H9 (cell line): ENCODE data around the gene PPP3CB. TPM values are rescaled to one million over a fixed set of nuclear protein-coding genes. Genes with fewer than 3 reads are reported as not detected.

Source experiments
- DNase-seq: peaks from one replicate; pipeline ENCODE4 v3.0.0-alpha.2; 2017
- H2AFZ ChIP-seq: one replicate; pipeline ENCODE4 v1.6.1; 2013; ENCODE audit warnings: mild to moderate bottlenecking, low read length, control low read depth, moderate library complexity
- H2AK5ac ChIP-seq: 2 replicates; pipeline ENCODE4 v1.6.1; 2013; ENCODE audit warnings: low read length, control low read depth, mixed read lengths; ENCODE audit not compliant: insufficient read length
- H2BK120ac ChIP-seq: one replicate; pipeline ENCODE4 v1.6.1; 2013; ENCODE audit warnings: low read depth, mild to moderate bottlenecking, low read length, control low read depth, inconsistent platforms; ENCODE audit not compliant: poor library complexity, severe bottlenecking
- H2BK12ac ChIP-seq: 2 replicates; pipeline ENCODE4 v1.6.1; 2013; ENCODE audit warnings: low read length, control low read depth, mixed read lengths, low read depth; ENCODE audit not compliant: insufficient read length
- H2BK15ac ChIP-seq: 2 replicates; pipeline ENCODE4 v1.6.1; 2013; ENCODE audit warnings: low read depth, low read length, control low read depth
- H2BK20ac ChIP-seq: one replicate; pipeline ENCODE4 v1.6.1; 2013; ENCODE audit warnings: low read depth, mild to moderate bottlenecking, low read length, control low read depth, inconsistent platforms; ENCODE audit not compliant: poor library complexity, severe bottlenecking
- H2BK5ac ChIP-seq: 2 replicates; pipeline ENCODE4 v1.6.1; 2013; ENCODE audit warnings: low read length, control low read depth, mixed read lengths; ENCODE audit not compliant: insufficient read length
- H3K14ac ChIP-seq: 2 replicates; pipeline ENCODE4 v1.6.1; 2013; ENCODE audit warnings: low read length, control low read depth; ENCODE audit not compliant: insufficient read depth
- H3K18ac ChIP-seq: 2 replicates; pipeline ENCODE4 v1.6.1; 2013; ENCODE audit warnings: low read depth, mild to moderate bottlenecking, mixed read lengths, low read length, control low read depth; ENCODE audit not compliant: insufficient read length
- H3K23ac ChIP-seq: 2 replicates; pipeline ENCODE4 v1.6.1; 2013; ENCODE audit warnings: low read length, control low read depth, mixed read lengths, low read depth; ENCODE audit not compliant: insufficient read length
- H3K23me2 ChIP-seq: 2 replicates; pipeline ENCODE4 v1.6.1; 2013; ENCODE audit warnings: low read depth, mild to moderate bottlenecking, mixed read lengths, low read length, control low read depth; ENCODE audit not compliant: insufficient read length, poor library complexity, severe bottlenecking
- H3K27ac ChIP-seq: 2 replicates; pipeline ENCODE4 v1.5.1; 2013; ENCODE audit warnings: low read length, control low read depth, mixed read lengths, low read depth; ENCODE audit not compliant: insufficient read length
- H3K27me3 ChIP-seq: 2 replicates; pipeline ENCODE4 v1.6.1; 2013; ENCODE audit warnings: low read length, control low read depth, inconsistent platforms; ENCODE audit not compliant: insufficient read depth
- H3K4ac ChIP-seq: 2 replicates; pipeline ENCODE4 v1.6.1; 2013; ENCODE audit warnings: low read depth, mild to moderate bottlenecking, control low read depth, inconsistent platforms, low read length, moderate library complexity
- H3K4me1 ChIP-seq: 2 replicates; pipeline ENCODE4 v1.6.1; 2013; ENCODE audit warnings: low read length, control low read depth, inconsistent platforms; ENCODE audit not compliant: insufficient read depth
- H3K4me2 ChIP-seq: 2 replicates; pipeline ENCODE4 v1.6.1; 2013; ENCODE audit warnings: low read length, control low read depth, mixed read lengths; ENCODE audit not compliant: insufficient read length, insufficient read depth
- H3K56ac ChIP-seq: 2 replicates; pipeline ENCODE4 v1.6.1; 2013; ENCODE audit warnings: low read depth, mild to moderate bottlenecking, mixed read lengths, low read length, control low read depth; ENCODE audit not compliant: insufficient read length
- H3K79me1 ChIP-seq: 2 replicates; pipeline ENCODE4 v1.6.1; 2013; ENCODE audit warnings: low read depth, mild to moderate bottlenecking, moderate library complexity, low read length, control low read depth, inconsistent platforms; ENCODE audit not compliant: insufficient read depth, poor library complexity, severe bottlenecking
- H3K79me2 ChIP-seq: 2 replicates; pipeline ENCODE4 v1.6.1; 2013; ENCODE audit warnings: low read length, control low read depth, inconsistent platforms; ENCODE audit not compliant: insufficient read depth
- H3K9ac ChIP-seq: 2 replicates; pipeline ENCODE4 v1.6.1; 2013; ENCODE audit warnings: low read length, control low read depth, mixed read lengths; ENCODE audit not compliant: insufficient read length; ENCODE audit errors: extremely low read depth
- H3K9me3 ChIP-seq: one replicate; pipeline ENCODE4 v1.6.1; 2013; ENCODE audit warnings: low read depth, low read length, inconsistent platforms; ENCODE audit not compliant: control insufficient read depth
- H3T11ph ChIP-seq: one replicate; pipeline ENCODE4 v1.6.1; 2013; ENCODE audit warnings: mild to moderate bottlenecking, low read length, control low read depth, inconsistent platforms
- H4K20me1 ChIP-seq: one replicate; pipeline ENCODE4 v1.6.1; 2013; ENCODE audit not compliant: control insufficient read depth, insufficient read length, insufficient read depth
- H4K5ac ChIP-seq: 2 replicates; pipeline ENCODE4 v1.6.1; 2013; ENCODE audit warnings: low read depth, mild to moderate bottlenecking, mixed read lengths, low read length, control low read depth; ENCODE audit not compliant: insufficient read length
- H4K8ac ChIP-seq: replicated peaks from 2 replicates; pipeline ENCODE4 v1.6.1; 2013; ENCODE audit warnings: low read length, control low read depth, mixed read lengths, low read depth; ENCODE audit not compliant: insufficient read length
- H4K91ac ChIP-seq: 2 replicates; pipeline ENCODE4 v1.6.1; 2013; ENCODE audit warnings: low read depth, mild to moderate bottlenecking, moderate library complexity, mixed read lengths, low read length, control low read depth; ENCODE audit not compliant: insufficient read length
- H3K27ac Mint-ChIP-seq, 3 experiments: 2 replicates in 2 of 3; 3 replicates in 1 of 3; pipeline ENCODE4 v1.8.0; 2020 to 2021; ENCODE audit warnings: mixed read lengths in 3 of 3, mild to moderate bottlenecking in 1 of 3, moderate library complexity in 1 of 3
- H3K27me3 Mint-ChIP-seq: 2 replicates; pipeline ENCODE4 v1.8.0; 2021; ENCODE audit warnings: low read depth, mild to moderate bottlenecking, moderate library complexity, mixed read lengths
- H3K36me3 Mint-ChIP-seq, 3 experiments: 2 replicates in 2 of 3; 3 replicates in 1 of 3; pipeline ENCODE4 v1.8.0; 2020 to 2021; ENCODE audit warnings: low read depth in 3 of 3, mixed read lengths in 3 of 3; ENCODE audit not compliant: insufficient read depth in 1 of 3
- H3K4me1 Mint-ChIP-seq, 2 experiments: 2 replicates each; pipeline ENCODE4 v1.8.0; 2020; ENCODE audit warnings: mixed read lengths in 2 of 2
- H3K4me3 Mint-ChIP-seq, 2 experiments: 2 replicates in 1 of 2; 3 replicates in 1 of 2; pipeline ENCODE4 v1.8.0; 2020 to 2021; ENCODE audit warnings: mild to moderate bottlenecking in 2 of 2, mixed read lengths in 2 of 2, moderate library complexity in 1 of 2
- H3K9me3 Mint-ChIP-seq, 2 experiments: 2 replicates in 1 of 2; 3 replicates in 1 of 2; pipeline ENCODE4 v1.8.0; 2020; ENCODE audit warnings: mild to moderate bottlenecking in 2 of 2, mixed read lengths in 2 of 2, moderate library complexity in 1 of 2
- CTCF ChIP-seq: fragments of 200-600 bp; sonication (generic); conservative IDR thresholded peaks from 3 replicates; pipeline ENCODE4 v1.8.0; 2021; ENCODE audit warnings: antibody characterized with exemption, mild to moderate bottlenecking
- WGBS: extraction: QIAGEN DNeasy Blood & Tissue Kit; methylation state at CpG from one replicate; pipeline ENCODE4 v1.1.7; 2013; ENCODE audit warnings: missing lambda C conversion rate, low lambda C conversion rate, mixed read lengths; ENCODE audit not compliant: insufficient read length; ENCODE audit errors: extremely low coverage; 5-methylcytosine and 5-hydroxymethylcytosine counted together
- total RNA-seq: library from RNA; stranded (reverse); gene quantifications from 2 replicates; pipeline ENCODE4 v1.2.1, GENCODE V29; 2021

PPP3CB gene
- total RNA-seq, 1 experiment from 2014 or later, result 37.3 TPM

- no peak overlapping the region for H3K56ac ChIP-seq
- no peak overlapping the region for H4K91ac ChIP-seq
- no peaks in the 10 kb centered on the region for H3K4me1 ChIP-seq
- H3K27me3 Mint-ChIP-seq, result no peaks in the 10 kb centered on the region
- WGBS, result no CpG with 5 or more reads among the region's 1 CpG
- H3K9ac ChIP-seq, result no peak overlapping the region
- no peak for DNase-seq
- H2AFZ ChIP-seq, result no peak overlapping the region
- no peak overlapping the region for H4K8ac ChIP-seq
- H3K27ac ChIP-seq, result no peak overlapping the region
- no peak overlapping the region for H3K23ac ChIP-seq
- no peak overlapping the region for H3K27ac Mint-ChIP-seq
- no peaks in the 10 kb centered on the region for H3K27me3 ChIP-seq
- no peak overlapping the region for H2AK5ac ChIP-seq
- no peak overlapping the region for H3K4me2 ChIP-seq
- no peak overlapping the region for H4K5ac ChIP-seq
- no peaks in the 10 kb centered on the region for H3K23me2 ChIP-seq
- H2BK120ac ChIP-seq, result no peak overlapping the region
- H3K79me2 ChIP-seq, result no peaks in the 10 kb centered on the region
- H2BK5ac ChIP-seq, result no peak overlapping the region
- TF ChIP-seq CTCF, result no peak
- no peak overlapping the region for H3T11ph ChIP-seq
- no peaks in the 10 kb centered on the region for H3K79me1 ChIP-seq
- no peak overlapping the region for H3K4ac ChIP-seq
- H3K14ac ChIP-seq, result no peak overlapping the region
- H3K9me3 Mint-ChIP-seq, result no peaks in the 10 kb centered on the region
- H3K18ac ChIP-seq, result no peak overlapping the region
- H3K9me3 ChIP-seq, result no peaks in the 10 kb centered on the region
- no peaks in the 10 kb centered on the region for H3K4me1 Mint-ChIP-seq
- no peak overlapping the region for H2BK12ac ChIP-seq
- H2BK20ac ChIP-seq, result no peak overlapping the region
- H2BK15ac ChIP-seq, result no peak overlapping the region
- no peak overlapping the region for H3K4me3 Mint-ChIP-seq
- H3K36me3 Mint-ChIP-seq, result peaks cover 0 to 12% (median 0%) of the 10 kb centered on the region in 3 experiments; a peak in 5 of 7 replicates
- no peaks in the 10 kb centered on the region for H4K20me1 ChIP-seq
Observed at GRCh38 chr10:73439605-73440312, 56.1 kb downstream of the PPP3CB start.
